ENCODE measurements around the gene SUMO3.

SUMO3 gene

GRCh38 chr21:44817914-44818639 is at the start of gene SUMO3:
Gene SUMO3, minus strand, starts transcription at chr21:44818062. Its CDS starts 94 bp downstream, at chr21:44817968.
- DNase-seq: peak; percentile 87

- no peak for DNase-seq
Measured at GRCh38 chr21:44867464-44867863, 49.6 kb upstream of the SUMO3 start.

GRCh38 chr21:44866780-44867179 is 48.9 kb upstream of the SUMO3 start:
- no peak for DNase-seq

GRCh38 chr21:44865561-44866280 is 47.9 kb upstream of the SUMO3 start:
- peak; percentile 64 for DNase-seq

- DNase-seq: no peak
Measured at GRCh38 chr21:44862869-44863685, 45.2 kb upstream of the SUMO3 start.

GRCh38 chr21:44858791-44859190 is 40.9 kb upstream of the SUMO3 start:
- no peak for DNase-seq

- DNase-seq: no peak
Measured at GRCh38 chr21:44858291-44858690, 40.4 kb upstream of the SUMO3 start.

- no peak for DNase-seq
Measured at GRCh38 chr21:44857127-44857892, 39.4 kb upstream of the SUMO3 start.

GRCh38 chr21:44856131-44856530 is 38.3 kb upstream of the SUMO3 start:
- no peak for DNase-seq

- DNase-seq: no peak
Measured at GRCh38 chr21:44855572-44855971, 37.7 kb upstream of the SUMO3 start.

GRCh38 chr21:44854664-44855446 is 37.0 kb upstream of the SUMO3 start:
- no peak for DNase-seq

- no peak for DNase-seq
Measured at GRCh38 chr21:44854391-44854663, 36.5 kb upstream of the SUMO3 start.

- DNase-seq: no peak
Measured at GRCh38 chr21:44853601-44854390, 35.9 kb upstream of the SUMO3 start.

- DNase-seq: no peak
Measured at GRCh38 chr21:44850905-44851657, 33.2 kb upstream of the SUMO3 start.

GRCh38 chr21:44850208-44850800 is 32.4 kb upstream of the SUMO3 start:
- DNase-seq: no peak

GRCh38 chr21:44849616-44850130 is 31.8 kb upstream of the SUMO3 start:
- no peak for DNase-seq

GRCh38 chr21:44848821-44849521 is 31.1 kb upstream of the SUMO3 start:
- DNase-seq: no peak

- no peak for DNase-seq
Measured at GRCh38 chr21:44847261-44848056, 29.6 kb upstream of the SUMO3 start.

Data from activated CD4-positive, alpha-beta T cell treated with anti-CD3 and anti-CD28 coated beads, Interleukin-10, Interleukin-2, amounts not matched to agents 100 ng/mL and 50 ng/mL, durations not matched to agents 16 hours and 8 hours (primary cell).